ENCODE results near the gene IFNL2. TPM values are rescaled to one million over a fixed set of nuclear protein-coding genes. Genes with fewer than 3 reads are reported as not detected.
"Not testable (repeated sequence)": the region's sequence is repeated elsewhere in the genome, so short reads cannot be mapped to it uniquely, and the experiment has no call there.

IFNL2 gene
- total and polyA plus RNA-seq, 7 donors = not detected

- Histone ChIP-seq H3K36me3 (no peaks in the 10 kb centered on the region), H3K27me3 (peaks cover 4 to 36% (median 11%) of the 10 kb centered on the region in 3 donors), H3K27ac (no peak overlapping the region), H3K4me3 (no peak overlapping the region), H3K9me3 (no peaks in the 10 kb centered on the region), H3K4me1 (peaks cover 0 to 1% (median under 1%) of the 10 kb centered on the region in 4 donors)
- intact Hi-C loops (cut with DNase I) = no loop called here
- TF ChIP-seq POLR2A (IDR thresholded peaks at IDR 0.05) = no peak
- no peak for TF ChIP-seq CTCF (IDR thresholded peaks at IDR 0.05)
- TF ChIP-seq EP300 (IDR thresholded peaks at IDR 0.05) = no peak
- no peak for TF ChIP-seq POLR2AphosphoS5 (IDR thresholded peaks at IDR 0.05)
- DNase-seq = no peak
- 61 to 75% methylated on average over 9 of the region's 9 CpGs for WGBS, 2 donors
Measured at GRCh38 chr19:39270036-39270871, 2.1 kb downstream of the IFNL2 start.

DNA sequence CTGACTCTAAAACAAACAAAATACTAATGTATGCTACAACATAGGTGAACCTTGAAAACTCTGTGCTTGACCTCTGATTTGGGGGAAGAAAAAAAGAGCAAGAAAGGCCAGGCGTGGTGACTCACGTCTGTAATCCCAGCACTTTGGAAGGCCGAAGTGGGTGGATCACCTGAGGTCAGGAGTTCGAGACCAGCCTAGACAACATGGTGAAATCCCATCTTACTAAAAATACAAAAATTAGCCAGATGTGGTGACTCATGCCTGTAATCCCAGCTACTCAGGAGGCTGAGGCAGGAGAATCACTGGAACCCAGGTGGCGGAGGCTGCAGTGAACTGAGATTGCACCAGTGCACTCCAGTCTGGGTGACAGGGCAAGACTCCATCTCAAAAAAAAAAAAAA lies 5.7 kb downstream of the IFNL2 start:
- H3K9me3 ChIP-seq; intact Hi-C loops (cut with DNase I); DNase-seq; H3K4me1 ChIP-seq; H3K4me3 ChIP-seq; H3K27ac ChIP-seq; H3K36me3 ChIP-seq: not testable (repeated sequence)
- 85 to 86% methylated on average over 5 of the region's 5 CpGs for WGBS, 2 donors
- H3K27me3 ChIP-seq = peaks cover 0 to 22% (median 6%) of the 10 kb centered on the region in 3 donors

DNA sequence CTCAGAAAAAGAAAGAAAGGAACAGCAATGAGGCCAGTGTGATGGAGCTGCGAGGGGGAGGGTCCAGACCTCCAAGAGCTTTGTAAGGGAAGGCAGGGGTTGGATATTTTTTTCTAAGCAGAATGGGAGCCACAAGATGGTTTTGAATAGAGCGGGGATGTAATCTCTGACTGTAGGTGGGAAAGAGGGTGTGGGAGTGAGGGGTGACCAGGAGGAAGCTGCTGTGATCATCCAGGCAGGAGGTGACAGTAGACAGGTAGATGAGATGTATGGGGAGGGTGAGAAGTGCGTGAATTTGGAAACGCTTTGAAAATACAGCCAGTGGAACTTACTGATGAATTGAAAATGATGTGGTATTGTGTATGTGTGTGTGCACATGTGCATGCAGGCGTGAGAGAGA lies 7.4 kb downstream of the IFNL2 start:
- DNase-seq = no peak
- WGBS, 2 donors = 86 to 87% methylated on average over 5 of the region's 5 CpGs
- Histone ChIP-seq H3K36me3 (no peaks in the 10 kb centered on the region), H3K9me3 (no peaks in the 10 kb centered on the region), H3K27me3 (peaks cover 0 to 20% (median 6%) of the 10 kb centered on the region in 3 donors), H3K4me1 (no peaks in the 10 kb centered on the region), H3K27ac (no peak overlapping the region), H3K4me3 (no peak overlapping the region)
- intact Hi-C loops (cut with DNase I) = no loop called here
- TF ChIP-seq EP300 (IDR thresholded peaks at IDR 0.05) (no peak), POLR2A (IDR thresholded peaks at IDR 0.05) (no peak), CTCF (IDR thresholded peaks at IDR 0.05) (no peak), POLR2AphosphoS5 (IDR thresholded peaks at IDR 0.05) (no peak)

- WGBS, 2 donors = 90 to 94% methylated on average over 5 of the region's 5 CpGs
- Histone ChIP-seq H3K27ac (no peak overlapping the region), H3K27me3 (peaks cover 0 to 14% (median 0%) of the 10 kb centered on the region in 3 donors), H3K36me3 (no peaks in the 10 kb centered on the region), H3K9me3 (peaks cover 0 to 2% (median 0%) of the 10 kb centered on the region in 4 donors), H3K4me3 (no peak overlapping the region), H3K4me1 (no peaks in the 10 kb centered on the region)
- intact Hi-C loops (cut with DNase I) = no loop called here
- TF ChIP-seq EP300 (IDR thresholded peaks at IDR 0.05) (no peak), POLR2AphosphoS5 (IDR thresholded peaks at IDR 0.05) (no peak), POLR2A (IDR thresholded peaks at IDR 0.05) (no peak), CTCF (IDR thresholded peaks at IDR 0.05) (no peak)
- no peak for DNase-seq
Measured at GRCh38 chr19:39276740-39277139, 8.5 kb downstream of the IFNL2 start.

DNA sequence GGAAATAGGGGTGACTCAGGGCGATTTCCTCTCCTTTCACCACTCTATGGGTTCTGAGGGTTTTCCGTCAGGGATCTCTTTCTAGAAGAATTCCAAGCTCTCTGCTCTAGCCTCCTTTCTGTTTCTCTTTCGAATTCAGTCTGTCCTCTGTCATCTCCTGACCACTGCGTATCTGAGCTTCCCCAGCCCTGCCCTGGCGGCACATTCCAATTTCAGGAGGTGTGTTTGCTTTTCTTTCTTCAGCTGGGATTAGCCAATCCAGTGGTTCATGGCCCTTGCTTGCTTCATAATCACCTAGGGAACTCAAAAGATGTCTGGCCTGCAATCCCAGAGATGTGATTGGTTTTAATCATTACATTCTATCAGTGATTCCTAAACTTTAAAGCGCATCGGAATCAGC lies 9.4 kb downstream of the IFNL2 start:
- no peak overlapping the region for H3K27ac ChIP-seq
- TF ChIP-seq EP300 (IDR thresholded peaks at IDR 0.05) = no peak
- TF ChIP-seq POLR2AphosphoS5 (IDR thresholded peaks at IDR 0.05) = no peak
- no peak for TF ChIP-seq CTCF (IDR thresholded peaks at IDR 0.05)
- no peak for TF ChIP-seq POLR2A (IDR thresholded peaks at IDR 0.05)
- DNase-seq = no peak
- H3K9me3 ChIP-seq = peaks cover 0 to 10% (median 0%) of the 10 kb centered on the region in 4 donors
- intact Hi-C loops (cut with DNase I) = no loop called here
- H3K27me3 ChIP-seq = peaks cover 0 to 13% (median 0%) of the 10 kb centered on the region in 3 donors
- no peaks in the 10 kb centered on the region for H3K4me1 ChIP-seq
- H3K4me3 ChIP-seq = no peak overlapping the region
- WGBS, 2 donors = 45 to 67% methylated on average over 7 of the region's 7 CpGs
- no peaks in the 10 kb centered on the region for H3K36me3 ChIP-seq
